ENCODE data around the gene CAPZB. TPM values are rescaled to one million over a fixed set of nuclear protein-coding genes. Genes with fewer than 3 reads are reported as not detected.

CAPZB gene
- total and polyA plus RNA-seq, 2 of the 4 experiments (the other 2 are of a cell fraction), result 216 to 304 TPM

GRCh38 chr1:19517017-19517416 is 31.7 kb upstream of the CAPZB start:
- no peak overlapping the region for H2BK5ac ChIP-seq (ENCODE audit: low read depth, low read length, poor library complexity, severe bottlenecking)
- no peak overlapping the region for H2AK5ac ChIP-seq (ENCODE audit: low read depth, low read length)
- no peak overlapping the region for H3K18ac ChIP-seq (ENCODE audit: low read depth, low read length)
- H3K56ac ChIP-seq (ENCODE audit: extremely low read depth, insufficient read depth, low read length), result no peak overlapping the region
- CTCF ChIA-PET, result interaction anchor here (0.7 to 1.0 kb wide), 2 partner anchors 9 to 30 kb away, joined by 3 read pairs; no protein-coding TSS in a partner anchor
- no peak overlapping the region for H2BK15ac ChIP-seq (ENCODE audit: low read depth, low read length)
- no peak overlapping the region for H3K4ac ChIP-seq (ENCODE audit: low read depth, low read length)
- H3K27me3 ChIP-seq (ENCODE audit: control insufficient read depth, insufficient read depth, low read length), result peaks cover 3% of the 10 kb centered on the region; the same call in 1 of the 2 replicates
- no peak overlapping the region for H4K91ac ChIP-seq (ENCODE audit: insufficient read depth, low read depth, low read length)
- TF ChIP-seq MAFK (IDR thresholded peaks at IDR 0.05; ENCODE audit: low read depth, low read length) (no peak), BHLHE40 (IDR thresholded peaks at IDR 0.05; ENCODE audit: low read depth, low read length) (no peak), RCOR1 (IDR thresholded peaks at IDR 0.05; ENCODE audit: insufficient replicate concordance, low read length) (no peak), USF2 (IDR thresholded peaks at IDR 0.05; ENCODE audit: low read depth, low read length) (no peak), CHD1 (IDR thresholded peaks at IDR 0.05; ENCODE audit: low read depth, low read length) (no peak), SMC3 (IDR thresholded peaks at IDR 0.05; ENCODE audit: low read depth, low read length) (no peak), FOS (IDR thresholded peaks at IDR 0.05; ENCODE audit: low read depth, low read length) (no peak), MAZ (IDR thresholded peaks at IDR 0.05; ENCODE audit: borderline replicate concordance, low read depth, low read length) (no peak), CEBPB (IDR thresholded peaks at IDR 0.05; ENCODE audit: low read depth, low read length) (no peak), POLR2A (IDR thresholded peaks at IDR 0.05; ENCODE audit: low read depth, low read length) (no peak), MXI1 (IDR thresholded peaks at IDR 0.05; ENCODE audit: borderline replicate concordance, low read depth, low read length) (no peak), NFE2L2 (IDR thresholded peaks at IDR 0.05; ENCODE audit: low read depth, low read length) (no peak), RFX5 (IDR thresholded peaks at IDR 0.05; ENCODE audit: low read depth, low read length) (no peak)
- TF ChIP-seq, protein P1, sequence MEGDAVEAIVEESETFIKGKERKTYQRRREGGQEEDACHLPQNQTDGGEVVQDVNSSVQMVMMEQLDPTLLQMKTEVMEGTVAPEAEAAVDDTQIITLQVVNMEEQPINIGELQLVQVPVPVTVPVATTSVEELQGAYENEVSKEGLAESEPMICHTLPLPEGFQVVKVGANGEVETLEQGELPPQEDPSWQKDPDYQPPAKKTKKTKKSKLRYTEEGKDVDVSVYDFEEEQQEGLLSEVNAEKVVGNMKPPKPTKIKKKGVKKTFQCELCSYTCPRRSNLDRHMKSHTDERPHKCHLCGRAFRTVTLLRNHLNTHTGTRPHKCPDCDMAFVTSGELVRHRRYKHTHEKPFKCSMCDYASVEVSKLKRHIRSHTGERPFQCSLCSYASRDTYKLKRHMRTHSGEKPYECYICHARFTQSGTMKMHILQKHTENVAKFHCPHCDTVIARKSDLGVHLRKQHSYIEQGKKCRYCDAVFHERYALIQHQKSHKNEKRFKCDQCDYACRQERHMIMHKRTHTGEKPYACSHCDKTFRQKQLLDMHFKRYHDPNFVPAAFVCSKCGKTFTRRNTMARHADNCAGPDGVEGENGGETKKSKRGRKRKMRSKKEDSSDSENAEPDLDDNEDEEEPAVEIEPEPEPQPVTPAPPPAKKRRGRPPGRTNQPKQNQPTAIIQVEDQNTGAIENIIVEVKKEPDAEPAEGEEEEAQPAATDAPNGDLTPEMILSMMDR (conservative IDR thresholded peaks at IDR 0.05; ENCODE audit: low read depth, low read length), result no peak
- TF ChIP-seq, protein P2, sequence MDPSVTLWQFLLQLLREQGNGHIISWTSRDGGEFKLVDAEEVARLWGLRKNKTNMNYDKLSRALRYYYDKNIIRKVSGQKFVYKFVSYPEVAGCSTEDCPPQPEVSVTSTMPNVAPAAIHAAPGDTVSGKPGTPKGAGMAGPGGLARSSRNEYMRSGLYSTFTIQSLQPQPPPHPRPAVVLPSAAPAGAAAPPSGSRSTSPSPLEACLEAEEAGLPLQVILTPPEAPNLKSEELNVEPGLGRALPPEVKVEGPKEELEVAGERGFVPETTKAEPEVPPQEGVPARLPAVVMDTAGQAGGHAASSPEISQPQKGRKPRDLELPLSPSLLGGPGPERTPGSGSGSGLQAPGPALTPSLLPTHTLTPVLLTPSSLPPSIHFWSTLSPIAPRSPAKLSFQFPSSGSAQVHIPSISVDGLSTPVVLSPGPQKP (IDR thresholded peaks at IDR 0.05; ENCODE audit: borderline replicate concordance, low read depth, low read length), result no peak
- intact Hi-C loops (cut with micrococcal nuclease), result no loop called here
- no peak overlapping the region for H2AFZ ChIP-seq (replicated peaks; ENCODE audit: low read length, poor library complexity)
- no peak overlapping the region for H4K8ac ChIP-seq (ENCODE audit: low read depth in 2 of 2, low read length in 2 of 2)
- POLR2A ChIA-PET (ENCODE audit: unreplicated experiment), result no interaction called here
- no peak overlapping the region for H3K23ac ChIP-seq (ENCODE audit: low read depth, low read length)
- H3K4me2 ChIP-seq (ENCODE audit: low read depth, low read length), result no peak overlapping the region
- peaks cover 5% of the 10 kb centered on the region; the same call in 1 of the 2 replicates for H3K4me1 ChIP-seq (ENCODE audit: control insufficient read depth, insufficient read depth, low read length)
- BruUV-seq (replicated peaks), result no TSS peak
- H4K20me1 ChIP-seq (ENCODE audit: insufficient read depth, low read length), result no peaks in the 10 kb centered on the region
- no peaks in the 10 kb centered on the region for H3K36me3 ChIP-seq (ENCODE audit: control insufficient read depth, insufficient read depth, low read length)
- H3K79me1 ChIP-seq (ENCODE audit: low read depth in 1 of 2, low read length in 2 of 2), result no peaks in the 10 kb centered on the region
- no peak overlapping the region for H3K27ac ChIP-seq (ENCODE audit: insufficient read depth, low read length)
- no peak overlapping the region for H4K5ac ChIP-seq (ENCODE audit: low read depth, low read length)
- no peaks in the 10 kb centered on the region for H3K9me1 ChIP-seq (ENCODE audit: insufficient read depth, low read length)
- ATAC-seq (ENCODE audit: low read depth), result no peak
- H3K9me3 ChIP-seq (ENCODE audit: control insufficient read depth, insufficient read depth, low read length), result peaks cover 6% of the 10 kb centered on the region
- no peak overlapping the region for H3K9ac ChIP-seq (ENCODE audit: low read depth, low read length)
- 0 out of 2 replicates have a peak overlapping the region, but pooled peaks have one; percentile 3 for H2BK20ac ChIP-seq (ENCODE audit: low read depth, low read length)
- peak overlapping the region; percentile 13 for H2AK9ac ChIP-seq (replicated peaks; ENCODE audit: low read depth, low read length, poor library complexity)
- DNase-seq, result no peak
- dilution Hi-C loops (cut with HindIII; ENCODE audit: low sequenced_read_pairs, unreplicated experiment), result no loop called here
- no peak overlapping the region for H3K14ac ChIP-seq (replicated peaks; ENCODE audit: low read depth, low read length)
- in situ Hi-C loops (cut with MboI; ENCODE audit: low sequenced_read_pairs), result no loop called here
- H2BK120ac ChIP-seq (ENCODE audit: low read depth, low read length), result no peak overlapping the region
- H3K4me3 ChIP-seq (ENCODE audit: insufficient read depth, low read depth, low read length), result no peak overlapping the region
